Activated T-cell treated with anti-CD3 and anti-CD28 coated beads, Interleukin-2, amount 50 U/mL, for 1 hour (primary cell): ENCODE measurements around the gene PAF1.
"Not testable (repeated sequence)": the region's sequence is repeated elsewhere in the genome, so short reads cannot be mapped to it uniquely, and the experiment has no call there.

Experiments
- DNase-seq: peaks from one replicate; pipeline ENCODE4 v3.0.0-alpha.2; 2020

Gene PAF1

GRCh38 chr19:39381910-39382611 lies 8.8 kb downstream of the PAF1 start:
- DNase-seq: no peak

- DNase-seq: no peak
Observed at GRCh38 chr19:39380521-39381502, 10.1 kb downstream of the PAF1 start.

GRCh38 chr19:39379865-39380396 lies 11.0 kb downstream of the PAF1 start:
- no peak for DNase-seq

DNA sequence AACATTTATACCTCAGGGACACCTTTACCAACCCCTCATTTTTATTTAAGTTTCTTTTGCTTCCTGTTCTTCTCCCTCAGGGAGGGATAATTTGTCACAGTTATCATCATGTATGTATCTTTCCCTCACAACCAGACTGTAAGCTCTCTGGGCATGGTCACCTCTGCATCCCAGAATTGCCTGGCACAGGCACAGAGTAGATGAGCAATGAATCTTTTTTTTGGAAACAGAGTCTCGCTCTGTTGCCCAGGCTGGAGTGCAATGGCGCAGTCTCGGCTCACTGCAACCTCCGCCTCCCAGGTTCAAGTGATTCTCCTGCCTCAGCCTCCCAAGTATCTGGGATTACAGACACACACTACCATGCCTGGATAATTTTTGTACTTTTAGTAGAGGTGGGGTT lies 11.5 kb downstream of the PAF1 start:
- DNase-seq: not testable (repeated sequence)

DNA sequence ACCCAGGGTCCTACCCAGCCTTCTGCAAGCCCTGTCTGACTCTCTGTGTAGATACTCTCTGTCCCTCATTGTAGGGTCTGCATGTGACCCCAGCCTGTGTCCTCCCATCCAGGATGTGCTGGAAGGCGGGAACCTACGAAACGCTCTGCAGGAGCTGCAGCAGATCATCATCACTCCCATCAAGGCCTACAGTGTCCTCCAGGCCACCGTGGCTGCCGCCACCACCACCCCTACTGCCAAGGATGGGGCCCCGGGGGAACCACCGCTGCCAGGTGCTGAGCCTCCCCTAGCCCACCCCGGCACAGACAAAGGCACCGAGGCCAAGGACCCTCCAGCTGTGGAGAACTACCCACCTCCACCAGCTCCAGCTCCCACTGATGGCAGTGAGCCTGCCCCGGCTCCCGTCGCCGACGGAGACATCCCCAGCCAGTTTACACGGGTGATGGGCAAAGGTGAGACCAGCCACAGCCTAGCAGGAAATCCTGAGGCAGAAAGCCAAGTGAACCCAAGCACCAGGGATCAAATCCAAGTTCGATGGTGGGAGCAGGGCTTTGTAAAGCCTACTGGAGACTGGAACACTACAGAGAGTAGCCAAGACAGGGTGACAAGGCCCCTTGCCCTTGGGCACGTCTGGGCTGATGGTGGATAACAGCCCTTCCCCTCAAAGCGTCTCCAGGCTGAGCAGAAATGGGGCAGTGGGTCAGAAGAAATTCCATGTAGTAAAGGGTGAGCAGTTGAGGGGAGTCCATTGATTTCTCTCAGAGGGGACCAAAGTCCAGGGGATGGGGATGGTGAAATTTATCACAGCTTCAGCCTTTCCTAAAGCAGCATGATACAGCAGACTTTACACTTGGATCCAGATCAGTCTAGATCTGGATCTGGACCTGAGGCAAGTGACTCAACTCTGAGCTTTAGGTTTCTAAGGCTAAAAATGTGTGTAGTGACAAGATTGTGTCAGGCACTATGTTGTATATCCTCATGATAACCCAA lies 13.2 kb downstream of the PAF1 start:
- DNase-seq: no peak

GRCh38 chr19:39375929-39376328 lies 15.0 kb downstream of the PAF1 start:
- DNase-seq: no peak

GRCh38 chr19:39372941-39373340 lies 18.0 kb downstream of the PAF1 start:
- DNase-seq: no peak

GRCh38 chr19:39372047-39372802 lies 18.7 kb downstream of the PAF1 start:
- no peak for DNase-seq

DNA sequence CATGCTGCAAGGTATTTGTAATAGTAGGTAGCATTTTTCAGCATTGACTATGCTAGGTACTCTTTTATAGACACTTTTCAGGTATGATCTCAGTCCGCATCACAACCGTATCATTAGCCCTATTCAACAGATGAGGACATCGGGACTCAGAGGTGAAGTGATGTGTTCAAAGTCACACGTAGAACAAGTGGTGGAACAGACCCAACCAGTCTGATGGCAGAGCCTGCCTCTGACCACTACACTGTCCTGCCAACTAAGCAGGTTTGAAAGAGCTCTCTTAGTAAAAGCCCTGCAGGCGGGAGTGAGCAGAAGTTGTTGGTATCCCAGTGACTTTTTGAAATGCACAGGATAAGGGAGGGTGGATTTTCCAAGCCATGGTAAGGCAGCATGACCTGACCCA lies 20.2 kb downstream of the PAF1 start:
- DNase-seq: no peak

GRCh38 chr19:39369200-39369599 lies 21.7 kb downstream of the PAF1 start:
- DNase-seq: no peak

- DNase-seq: no peak
Observed at GRCh38 chr19:39365531-39365930, 25.4 kb downstream of the PAF1 start.

DNA sequence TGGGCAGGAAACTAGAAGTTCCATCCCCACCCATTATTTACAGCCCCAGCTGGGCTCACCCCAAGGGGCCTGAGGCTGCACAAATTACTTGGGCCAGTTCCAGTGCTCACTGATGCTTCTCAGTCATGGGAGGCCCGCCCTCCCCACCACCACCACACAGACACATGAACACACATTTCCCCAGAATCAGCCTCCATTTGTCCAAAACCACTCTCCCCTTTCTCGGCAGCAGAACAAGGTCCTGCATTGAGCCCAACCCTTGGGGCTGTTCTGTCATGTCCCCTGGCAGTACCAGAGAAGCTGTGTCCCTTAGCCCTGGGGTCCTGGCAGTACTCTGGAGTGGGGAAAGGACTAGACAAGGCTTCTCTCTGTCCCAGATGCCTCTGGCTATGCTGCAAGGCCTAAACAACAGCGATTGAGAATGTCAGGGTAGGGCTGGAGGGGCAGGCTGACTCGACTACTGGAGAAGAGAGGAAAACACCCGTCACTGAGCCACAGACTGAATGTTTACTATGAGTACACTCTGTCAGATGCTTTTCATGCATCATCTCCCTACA lies 26.9 kb downstream of the PAF1 start:
- DNase-seq: no peak

DNA sequence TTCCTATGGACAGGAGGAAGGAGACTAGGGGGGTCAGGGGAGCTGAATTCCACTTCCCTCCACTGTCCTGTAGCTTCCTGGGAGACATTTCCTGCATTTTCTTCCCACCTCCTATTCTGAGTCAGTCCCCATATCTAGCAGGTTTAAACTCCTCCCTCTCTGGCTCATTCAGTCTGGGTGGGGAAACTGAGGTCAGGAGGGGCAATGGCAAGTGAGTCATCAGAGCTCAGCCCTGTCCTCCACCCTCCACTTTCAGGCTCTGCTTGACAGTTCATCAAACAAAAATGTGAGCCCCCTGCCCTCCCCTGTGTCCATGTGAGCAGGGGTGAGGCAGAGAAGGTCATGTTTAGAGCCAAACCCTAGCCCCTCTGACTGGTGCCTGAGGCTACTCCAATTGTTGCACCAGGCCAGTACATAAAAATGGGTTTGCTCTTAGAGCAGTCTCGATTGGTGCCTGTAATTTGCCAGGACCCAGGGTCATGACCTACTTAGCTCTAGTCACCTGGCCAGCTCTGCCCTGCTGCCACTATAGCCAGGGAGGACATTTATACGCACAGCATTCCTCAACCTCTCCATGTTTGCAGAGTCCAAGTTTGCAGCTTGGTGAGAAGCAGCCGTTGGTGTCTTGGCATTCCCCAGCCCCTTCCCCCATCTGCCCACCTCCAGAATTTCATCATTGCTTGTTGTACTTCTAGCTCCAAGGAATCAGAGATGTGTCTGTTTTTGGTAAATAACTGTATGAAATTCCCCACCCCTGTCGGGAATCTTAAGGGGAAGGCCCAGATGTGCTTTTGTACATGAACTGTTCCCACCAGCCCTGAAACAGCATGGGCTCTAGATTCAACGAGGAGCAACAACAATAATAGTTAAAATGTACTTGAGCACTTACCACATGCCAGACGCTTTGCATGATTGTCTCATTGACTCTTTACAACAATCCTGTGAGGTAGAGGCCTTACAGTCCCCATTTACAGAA lies 27.9 kb downstream of the PAF1 start:
- DNase-seq: no peak

- no peak for DNase-seq
Observed at GRCh38 chr19:39360599-39360998, 30.3 kb downstream of the PAF1 start.

DNA sequence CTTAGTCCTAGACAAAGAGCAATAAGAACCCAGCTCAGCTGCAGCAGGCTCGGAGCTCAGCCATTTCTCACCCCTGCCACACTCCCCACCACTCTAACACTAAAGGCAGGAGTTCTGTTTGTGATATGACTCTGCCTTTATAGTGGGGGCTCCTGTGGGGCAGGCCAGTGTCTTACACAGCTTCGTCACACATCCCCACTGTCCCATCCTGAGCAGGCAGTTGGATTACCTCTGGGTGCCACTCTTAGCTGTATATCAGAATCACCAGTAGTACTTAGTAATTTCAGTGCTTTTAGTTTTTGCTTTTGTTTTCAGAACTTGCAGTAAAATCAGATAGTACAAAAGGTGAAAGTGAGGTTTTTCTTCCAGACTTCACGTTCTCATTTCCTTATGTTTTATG lies 31.9 kb downstream of the PAF1 start:
- no peak for DNase-seq

DNA sequence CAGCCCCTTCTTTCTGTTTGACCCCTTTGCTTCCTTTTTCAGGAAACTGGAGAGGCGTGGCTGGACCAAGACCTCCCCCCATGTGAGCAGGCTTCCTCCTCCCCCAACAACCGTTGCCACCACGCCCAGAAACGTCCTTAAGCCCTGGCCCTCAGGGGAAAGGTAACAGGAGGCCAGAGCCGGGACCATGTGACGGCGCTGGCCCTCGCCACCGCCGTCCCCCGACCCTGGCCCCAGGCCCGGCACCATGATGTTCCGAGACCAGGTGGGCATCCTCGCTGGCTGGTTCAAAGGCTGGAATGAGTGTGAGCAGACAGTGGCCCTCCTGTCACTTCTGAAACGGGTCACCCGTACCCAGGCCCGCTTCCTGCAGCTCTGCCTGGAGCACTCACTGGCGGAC lies 34.3 kb downstream of the PAF1 start:
- DNase-seq: no peak

DNA sequence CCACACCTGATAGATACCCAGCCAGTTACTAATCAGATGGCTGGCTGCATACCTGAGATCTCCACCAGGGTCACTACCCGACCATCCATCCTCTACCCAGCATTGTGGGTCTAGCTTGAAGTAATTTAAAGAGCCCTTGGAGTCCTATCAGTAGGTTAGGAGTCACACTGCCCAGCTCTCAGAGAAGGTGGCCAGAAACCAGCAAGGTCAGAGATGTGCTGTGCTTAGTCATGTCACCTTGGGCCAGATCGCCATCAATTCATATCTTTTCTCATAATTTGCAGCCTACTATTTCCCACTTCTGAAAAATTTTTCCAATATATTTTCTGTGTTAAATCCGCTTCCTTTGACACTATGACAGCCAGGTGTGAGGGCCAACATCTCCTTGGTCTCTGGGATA lies 34.8 kb downstream of the PAF1 start:
- no peak for DNase-seq

- no peak for DNase-seq
Observed at GRCh38 chr19:39355253-39355652, 35.7 kb downstream of the PAF1 start.

DNA sequence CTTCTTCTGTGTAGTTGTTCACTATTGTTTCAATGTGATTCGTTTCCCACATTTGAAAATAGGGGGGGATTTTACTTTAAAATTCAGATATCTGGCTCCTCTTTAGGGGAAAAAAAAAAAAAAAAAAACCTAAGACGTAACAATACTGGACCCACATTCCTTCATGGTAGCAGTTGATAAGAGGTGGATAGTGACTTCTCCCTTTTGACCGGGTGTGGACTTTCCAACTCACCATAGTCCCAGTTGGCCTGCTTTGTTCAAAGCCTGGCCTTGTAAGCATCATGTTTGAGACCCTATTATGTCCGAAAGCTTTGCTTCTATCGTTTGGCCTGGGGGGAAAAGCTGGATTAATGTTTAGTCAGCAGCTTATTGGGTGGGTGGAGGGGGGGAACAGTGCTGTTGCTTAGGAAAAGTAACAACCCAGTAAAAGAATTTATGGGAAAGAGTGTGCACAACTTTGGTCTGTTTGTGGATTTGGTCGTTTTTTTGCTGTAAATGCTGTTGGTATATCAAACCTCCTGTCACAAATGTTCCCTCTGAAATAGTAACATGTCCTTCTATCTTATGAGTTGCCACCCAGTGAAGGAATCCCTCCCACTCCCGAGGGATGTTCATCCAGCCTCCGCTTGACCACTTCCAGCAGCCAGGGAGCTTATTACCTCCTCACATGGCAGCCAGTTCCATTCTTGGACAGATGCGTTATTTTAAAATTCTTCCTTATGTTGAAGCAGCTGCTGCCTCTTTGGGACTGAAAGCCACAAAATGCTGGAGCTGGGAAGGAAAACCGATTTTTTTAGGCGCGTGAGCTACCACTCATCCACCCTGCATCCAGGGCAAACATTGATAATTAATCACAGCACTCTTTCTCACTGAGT lies 38.3 kb downstream of the PAF1 start:
- no peak for DNase-seq
